Measurements from ENCODE around the gene MEGF6. TPM values are rescaled to one million over a fixed set of nuclear protein-coding genes. Genes with fewer than 3 reads are reported as not detected.

The MEGF6 gene
- total and polyA plus RNA-seq, 2 experiments from 2014 or later = 11.6 to 21.9 TPM

- no peak overlapping the region for H2AFZ ChIP-seq
- no peaks in the 10 kb centered on the region for H3K9me2 ChIP-seq (replicated peaks; ENCODE audit: insufficient read depth)
- 86% methylated on average over 15 of the region's 15 CpGs for WGBS (ENCODE audit: low lambda C conversion rate, missing lambda C conversion rate)
- no peak overlapping the region for H3K4me3 ChIP-seq
- H3K27me3 ChIP-seq = no peaks in the 10 kb centered on the region
- no peaks in the 10 kb centered on the region for H3K36me3 ChIP-seq (replicated peaks; ENCODE audit: insufficient read depth, low read depth)
- no peaks in the 10 kb centered on the region for H3K79me2 ChIP-seq
- H4K20me1 ChIP-seq (ENCODE audit: insufficient read depth, poor library complexity, severe bottlenecking) = no peaks in the 10 kb centered on the region
- no peaks in the 10 kb centered on the region for H3K4me1 ChIP-seq (ENCODE audit: insufficient read depth)
- TF ChIP-seq EZH2phosphoT487 (IDR thresholded peaks at IDR 0.05; ENCODE audit: low read depth, severe bottlenecking, unreplicated experiment) = no peak
- no peak for TF ChIP-seq EZH2 (IDR thresholded peaks at IDR 0.05; ENCODE audit: borderline replicate concordance)
- no peak for TF ChIP-seq CTCF (IDR thresholded peaks at IDR 0.05; ENCODE audit: poor library complexity)
- no peak overlapping the region for H3K4me2 ChIP-seq
- H3K27ac ChIP-seq = peak overlapping the region; percentile 74
- no peak for DNase-seq (ENCODE audit: low spot score)
- H3K9me3 ChIP-seq (ENCODE audit: low read depth) = no peaks in the 10 kb centered on the region
These were observed 130.3 kb downstream of the MEGF6 start for GRCh38 chr1:3481046-3481445.

- Histone ChIP-seq H4K20me1 (ENCODE audit: insufficient read depth, poor library complexity, severe bottlenecking) (no peaks in the 10 kb centered on the region), H3K9me2 (replicated peaks; ENCODE audit: insufficient read depth) (no peaks in the 10 kb centered on the region), H3K4me2 (no peak overlapping the region), H3K79me2 (no peaks in the 10 kb centered on the region), H3K27me3 (no peaks in the 10 kb centered on the region), H3K9me3 (ENCODE audit: low read depth) (no peaks in the 10 kb centered on the region), H3K4me3 (no peak overlapping the region), H3K36me3 (replicated peaks; ENCODE audit: insufficient read depth, low read depth) (no peaks in the 10 kb centered on the region), H3K4me1 (ENCODE audit: insufficient read depth) (no peaks in the 10 kb centered on the region), H3K27ac (peak overlapping the region; percentile 74), H2AFZ (no peak overlapping the region)
- DNase-seq (ENCODE audit: low spot score) = peak; percentile 61
- WGBS (ENCODE audit: low lambda C conversion rate, missing lambda C conversion rate) = 71% methylated on average over 21 of the region's 21 CpGs
- TF ChIP-seq CTCF (IDR thresholded peaks at IDR 0.05; ENCODE audit: poor library complexity) (no peak), EZH2 (IDR thresholded peaks at IDR 0.05; ENCODE audit: borderline replicate concordance) (no peak), EZH2phosphoT487 (IDR thresholded peaks at IDR 0.05; ENCODE audit: low read depth, severe bottlenecking, unreplicated experiment) (no peak)
These were observed 131.0 kb downstream of the MEGF6 start for GRCh38 chr1:3480369-3480719.

GRCh38 chr1:3479511-3480368 is 131.6 kb downstream of the MEGF6 start:
- Histone ChIP-seq H2AFZ (no peak overlapping the region), H4K20me1 (ENCODE audit: insufficient read depth, poor library complexity, severe bottlenecking) (no peaks in the 10 kb centered on the region), H3K79me2 (no peaks in the 10 kb centered on the region), H3K27ac (peak overlapping the region; percentile 74), H3K4me2 (no peak overlapping the region), H3K4me1 (ENCODE audit: insufficient read depth) (no peaks in the 10 kb centered on the region), H3K36me3 (replicated peaks; ENCODE audit: insufficient read depth, low read depth) (no peaks in the 10 kb centered on the region), H3K9me2 (replicated peaks; ENCODE audit: insufficient read depth) (no peaks in the 10 kb centered on the region), H3K9me3 (ENCODE audit: low read depth) (no peaks in the 10 kb centered on the region), H3K4me3 (no peak overlapping the region), H3K27me3 (no peaks in the 10 kb centered on the region)
- TF ChIP-seq EZH2 (IDR thresholded peaks at IDR 0.05; ENCODE audit: borderline replicate concordance) (no peak), EZH2phosphoT487 (IDR thresholded peaks at IDR 0.05; ENCODE audit: low read depth, severe bottlenecking, unreplicated experiment) (no peak), CTCF (IDR thresholded peaks at IDR 0.05; ENCODE audit: poor library complexity) (no peak)
- DNase-seq (ENCODE audit: low spot score) = no peak
- WGBS (ENCODE audit: low lambda C conversion rate, missing lambda C conversion rate) = 93% methylated on average over 29 of the region's 30 CpGs

Data from hepatocyte (in vitro differentiated cells).